HFF-Myc (cell line): ENCODE data around the gene ENO1.
"Not testable (repeated sequence)": the region's sequence is repeated elsewhere in the genome, so short reads cannot be mapped to it uniquely, and the experiment has no call there.

Experiments used
- DNase-seq: peaks from one replicate; pipeline ENCODE4 v3.0.0-alpha.2; 2011; ENCODE audit warnings: low read depth; ENCODE audit errors: extremely low read depth
- H3K4me3 ChIP-seq: replicated peaks from 2 replicates; pipeline ENCODE4 v1.5.1; 2011; ENCODE audit warnings: low read depth, mild to moderate bottlenecking, control low read depth, low read length
- TF ChIP-seq, protein P1 (sequence below): IDR thresholded peaks from 2 replicates; pipeline ENCODE4 v1.5.1; 2012; ENCODE audit warnings: mild to moderate bottlenecking, low read depth, low read length, control low read depth; ENCODE audit errors: missing control alignments

The ENO1 gene

DNA sequence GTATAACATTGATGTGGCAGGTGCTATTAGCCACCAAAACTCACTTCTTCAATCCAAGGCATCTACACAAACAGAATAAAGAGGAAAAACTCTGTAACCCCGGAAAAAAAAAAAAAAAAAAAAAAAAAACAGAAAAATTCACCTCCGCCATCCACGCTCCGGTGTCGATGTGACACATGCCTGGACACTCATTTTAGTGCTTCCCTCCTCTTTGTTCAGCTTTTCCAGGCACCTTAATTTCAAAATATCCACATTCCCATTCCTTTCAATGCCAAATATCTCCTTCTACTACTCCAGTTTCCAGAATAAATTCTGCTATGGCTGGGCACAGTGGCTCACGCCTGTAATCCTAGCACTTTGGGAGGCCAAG is 55.2 kb downstream of the ENO1 start:
- DNase-seq, result no peak
- H3K4me3 ChIP-seq, result no peak overlapping the region
- TF ChIP-seq, protein P1, sequence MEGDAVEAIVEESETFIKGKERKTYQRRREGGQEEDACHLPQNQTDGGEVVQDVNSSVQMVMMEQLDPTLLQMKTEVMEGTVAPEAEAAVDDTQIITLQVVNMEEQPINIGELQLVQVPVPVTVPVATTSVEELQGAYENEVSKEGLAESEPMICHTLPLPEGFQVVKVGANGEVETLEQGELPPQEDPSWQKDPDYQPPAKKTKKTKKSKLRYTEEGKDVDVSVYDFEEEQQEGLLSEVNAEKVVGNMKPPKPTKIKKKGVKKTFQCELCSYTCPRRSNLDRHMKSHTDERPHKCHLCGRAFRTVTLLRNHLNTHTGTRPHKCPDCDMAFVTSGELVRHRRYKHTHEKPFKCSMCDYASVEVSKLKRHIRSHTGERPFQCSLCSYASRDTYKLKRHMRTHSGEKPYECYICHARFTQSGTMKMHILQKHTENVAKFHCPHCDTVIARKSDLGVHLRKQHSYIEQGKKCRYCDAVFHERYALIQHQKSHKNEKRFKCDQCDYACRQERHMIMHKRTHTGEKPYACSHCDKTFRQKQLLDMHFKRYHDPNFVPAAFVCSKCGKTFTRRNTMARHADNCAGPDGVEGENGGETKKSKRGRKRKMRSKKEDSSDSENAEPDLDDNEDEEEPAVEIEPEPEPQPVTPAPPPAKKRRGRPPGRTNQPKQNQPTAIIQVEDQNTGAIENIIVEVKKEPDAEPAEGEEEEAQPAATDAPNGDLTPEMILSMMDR, result no peak

DNA sequence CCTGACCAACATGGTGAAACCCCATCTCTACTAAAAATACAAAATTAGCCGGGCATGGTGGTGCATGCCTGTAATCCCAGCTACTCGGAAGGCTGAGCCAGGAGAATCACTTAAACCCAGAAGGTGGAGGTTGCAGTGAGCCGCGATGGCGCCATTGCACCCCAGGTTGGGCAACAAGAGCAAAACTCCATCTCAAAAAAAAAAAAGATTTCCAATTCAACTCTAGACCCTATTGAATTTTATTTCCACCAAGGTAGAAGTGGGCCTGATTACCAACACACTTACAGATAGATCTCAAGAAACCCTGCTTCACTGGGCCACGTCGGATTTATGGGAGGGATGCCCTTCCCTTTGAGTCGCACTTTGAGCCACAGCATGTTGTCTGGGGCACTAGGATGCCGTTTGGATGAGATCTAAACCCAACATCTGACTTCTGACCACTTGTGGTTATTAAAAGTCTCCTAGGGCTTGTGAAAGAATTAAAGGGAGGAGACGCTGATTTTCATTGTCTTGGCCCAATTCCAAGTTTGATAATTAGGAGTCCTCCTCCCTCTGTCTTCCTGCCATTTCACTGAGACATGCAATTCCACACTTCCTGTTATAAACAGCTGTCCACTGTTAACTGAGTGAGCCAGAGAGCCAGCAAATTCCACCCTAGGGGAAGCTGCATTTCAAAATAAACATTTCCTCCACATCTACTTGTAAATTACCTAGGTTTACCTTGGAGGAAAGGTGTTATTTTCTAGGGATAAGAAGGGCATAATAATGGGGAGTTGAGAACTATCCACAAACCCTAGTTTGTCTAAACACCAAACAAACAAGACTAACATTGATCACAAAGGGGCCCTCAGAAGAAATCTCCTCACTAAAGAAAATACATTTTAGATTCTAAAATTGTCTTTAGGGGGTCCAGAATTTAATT is 55.9 kb downstream of the ENO1 start:
- TF ChIP-seq, protein P1, result no peak
- peak; percentile 91 for DNase-seq
- no peak overlapping the region for H3K4me3 ChIP-seq

DNA sequence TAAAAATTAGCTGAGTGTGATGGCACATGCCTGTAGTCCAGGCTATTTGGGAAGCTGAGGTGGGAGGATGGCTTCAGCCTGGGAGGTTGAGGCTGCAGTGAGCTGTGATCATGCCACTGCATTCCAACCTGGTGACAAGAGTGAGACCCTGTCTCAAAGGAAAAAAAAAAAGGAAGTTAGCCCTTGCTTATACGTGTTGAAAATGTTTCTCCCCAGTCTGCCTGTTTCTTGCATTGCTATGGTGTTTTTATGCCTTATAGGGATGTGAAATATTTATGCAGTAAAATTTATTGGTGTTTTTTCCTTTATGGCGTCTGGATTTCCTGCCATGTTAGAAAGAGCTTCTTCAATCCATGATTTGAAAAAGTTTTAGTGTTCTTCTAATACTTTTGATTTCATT is 57.4 kb downstream of the ENO1 start:
- TF ChIP-seq, protein P1, result no peak
- no peak overlapping the region for H3K4me3 ChIP-seq
- DNase-seq, result no peak

DNA sequence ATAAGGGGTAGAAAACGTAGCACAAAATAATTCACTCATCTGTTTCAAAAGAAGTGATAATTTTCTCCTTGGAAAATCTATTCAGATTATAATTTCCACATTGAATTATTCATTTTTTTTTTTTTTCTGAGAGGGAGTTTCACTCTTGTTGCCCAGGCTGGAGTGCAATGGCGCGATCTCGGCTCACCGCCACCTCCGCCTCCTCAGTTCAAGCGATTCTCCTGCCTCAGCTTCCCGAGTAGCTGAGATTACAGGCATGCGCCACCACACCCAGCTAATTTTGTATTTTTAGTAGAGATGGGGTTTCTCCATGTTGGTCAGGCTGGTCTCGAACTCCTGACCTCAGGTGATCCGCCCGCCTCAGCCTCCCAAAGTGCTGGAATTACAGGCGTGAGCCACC is 59.7 kb downstream of the ENO1 start:
- not testable (repeated sequence) for H3K4me3 ChIP-seq, DNase-seq

DNA sequence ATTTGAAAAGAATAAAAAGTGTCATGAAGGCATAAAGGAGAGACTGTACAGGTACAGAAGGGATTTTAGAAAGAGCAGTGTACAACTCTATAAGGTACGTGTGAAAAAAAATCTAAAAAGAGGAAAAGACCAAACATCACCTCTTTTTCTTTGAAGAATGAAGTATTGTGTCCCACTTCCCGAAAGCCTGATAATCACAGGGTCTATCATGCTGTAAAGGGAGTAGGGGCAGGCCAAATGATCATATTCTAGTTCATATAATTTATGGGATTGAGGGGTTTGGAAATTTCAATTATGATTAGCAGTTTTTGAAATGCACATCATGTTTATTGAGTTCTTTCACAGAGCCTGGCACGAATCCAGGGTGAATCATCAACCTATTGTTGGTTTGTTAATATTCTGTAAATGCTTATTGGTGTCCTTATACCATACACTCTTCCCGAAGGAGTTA is 60.1 kb downstream of the ENO1 start:
- H3K4me3 ChIP-seq, result peak overlapping the region; percentile 88
- TF ChIP-seq, protein P1, result no peak
- DNase-seq, result peak; percentile 45

DNA sequence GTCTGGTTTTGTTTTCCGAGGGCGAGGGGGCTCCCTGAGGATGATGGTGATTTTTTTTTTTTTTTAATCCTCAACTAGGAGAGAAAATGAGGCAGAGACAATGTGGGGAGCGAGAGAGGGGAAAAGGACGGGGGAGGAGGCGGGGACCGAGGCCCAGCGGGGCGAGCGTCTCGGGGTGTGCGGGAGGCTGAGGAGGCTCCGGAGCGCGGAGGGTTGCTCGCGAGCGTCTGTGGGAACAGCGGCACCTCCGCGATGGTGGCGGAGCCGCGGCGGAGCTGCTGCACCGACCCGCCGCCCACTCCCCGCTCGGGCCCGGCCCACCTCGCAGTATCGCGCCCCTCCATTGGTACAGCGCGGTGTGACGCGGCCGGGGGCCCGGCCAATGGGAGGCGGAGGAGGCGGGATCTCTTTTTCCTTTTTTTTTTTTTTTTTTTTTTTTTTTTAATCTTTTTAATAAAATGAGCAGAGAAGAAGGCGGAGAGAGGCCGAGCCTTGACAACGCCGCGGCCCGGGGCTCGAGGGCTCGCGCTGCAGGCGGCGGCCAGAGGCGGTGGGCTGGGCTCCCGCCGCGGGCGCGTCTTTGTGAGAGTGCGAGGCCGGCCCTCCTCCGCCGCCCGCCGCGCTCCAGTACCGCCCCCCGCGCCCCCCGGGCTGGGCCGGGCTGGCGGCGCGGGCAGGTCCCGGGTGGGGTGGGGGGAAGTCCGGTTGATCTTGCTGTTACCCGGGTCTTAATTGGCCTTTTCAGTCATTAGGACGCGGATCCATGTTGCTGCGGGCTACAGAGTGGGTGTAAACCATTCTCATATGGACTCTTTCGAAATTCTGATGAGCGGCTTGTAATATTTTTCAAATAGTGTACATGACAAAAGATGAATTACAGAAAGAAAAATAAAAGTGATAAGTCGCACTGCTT is 60.8 kb downstream of the ENO1 start, which contains the start of gene RERE:
Gene RERE (minus strand): TSS at position 229 of the 913 bp plus-strand sequence.
- peak within 1 kb of the TSS; percentile 88 for H3K4me3 ChIP-seq
- TF ChIP-seq, protein P1, result no peak
- DNase-seq, result peak; percentile 47
